H1 (cell line): ENCODE results near the gene NMUR1. TPM values are rescaled to one million over a fixed set of nuclear protein-coding genes. Genes with fewer than 3 reads are reported as not detected.

ENCODE experiments used
- CTCF ChIA-PET: fragments of 300-600 bp; sonication (Branson Sonifier 250); formaldehyde crosslinking; loops from one replicate; lab custom pipeline; 2021; ENCODE audit not compliant: partially characterized antibody; lab: Charles Lee
- POLR2A ChIA-PET: fragments of 300-600 bp; sonication (Branson Sonifier 250); formaldehyde crosslinking; loops from one replicate; lab custom pipeline; 2021; ENCODE audit warnings: inconsistent platforms; ENCODE audit not compliant: partially characterized antibody; lab: Charles Lee
- DNase-seq, 2 experiments: peaks; one replicate each; pipeline versions ENCODE4 v3.0.0 to v3.0.0-alpha.2; 2010 to 2022; ENCODE audit warnings: low spot score in 2 of 2, low read depth in 1 of 2, mixed read lengths in 1 of 2
- FAIRE-seq: peaks from 2 replicates; lab custom pipeline; 2011; peaks lifted over from hg19 to GRCh38; lab: Jason Lieb, UNC
- H2AFZ ChIP-seq: 2 replicates; pipeline ENCODE4 v1.8.1; 2012; ENCODE audit warnings: low read length, inconsistent platforms
- H2AK5ac ChIP-seq: 2 replicates; pipeline ENCODE4 v1.6.1; 2013; ENCODE audit warnings: low read depth, low read length
- H2BK120ac ChIP-seq: replicated peaks from 2 replicates; pipeline ENCODE3; 2013; ENCODE audit warnings: low read depth, low read length, inconsistent platforms
- H2BK12ac ChIP-seq: 2 replicates; pipeline ENCODE4 v1.6.1; 2013; ENCODE audit warnings: low read depth, low read length
- H2BK15ac ChIP-seq: 2 replicates; pipeline ENCODE4 v1.6.1; 2013; ENCODE audit warnings: low read length
- H2BK20ac ChIP-seq: 2 replicates; pipeline ENCODE4 v1.6.1; 2013; ENCODE audit warnings: low read length
- H2BK5ac ChIP-seq: 2 replicates; pipeline ENCODE4 v1.6.1; 2013; ENCODE audit warnings: low read depth, low read length
- H3K14ac ChIP-seq: 2 replicates; pipeline ENCODE4 v1.6.1; 2013; ENCODE audit warnings: inconsistent platforms; ENCODE audit not compliant: insufficient read length
- H3K18ac ChIP-seq: 2 replicates; pipeline ENCODE4 v1.6.1; 2013; ENCODE audit warnings: low read length; ENCODE audit errors: extremely low read depth
- H3K23ac ChIP-seq: 2 replicates; pipeline ENCODE4 v1.6.1; 2013; ENCODE audit warnings: inconsistent platforms; ENCODE audit not compliant: insufficient read length
- H3K23me2 ChIP-seq: 2 replicates; pipeline ENCODE4 v1.6.1; 2013; ENCODE audit warnings: low read depth, low read length
- H3K27ac ChIP-seq: 2 replicates; pipeline ENCODE4 v1.6.1; 2011; ENCODE audit warnings: low read depth, low read length, inconsistent platforms
- H3K27me3 ChIP-seq, 4 experiments: replicated peaks in 1 of 4; 1 replicate in 1 of 4; 2 replicates in 3 of 4; pipeline versions ENCODE4 v1.6.1 to v1.8.1; 2011 to 2013; ENCODE audit warnings: low read length in 3 of 4, mild to moderate bottlenecking in 3 of 4, inconsistent platforms in 2 of 4, mixed read lengths in 2 of 4, moderate library complexity in 1 of 4; ENCODE audit not compliant: control insufficient read depth in 3 of 4, insufficient read depth in 3 of 4; ENCODE audit errors: extremely low read depth in 1 of 4
- H3K36me3 ChIP-seq, 4 experiments: 2 replicates each; pipeline versions ENCODE4 v1.6.1 to v1.8.1; 2011 to 2013; ENCODE audit warnings: mild to moderate bottlenecking in 4 of 4, low read length in 3 of 4, moderate library complexity in 2 of 4, control low read depth in 1 of 4, inconsistent platforms in 1 of 4; ENCODE audit not compliant: insufficient read depth in 4 of 4, control insufficient read depth in 2 of 4
- H3K4ac ChIP-seq: replicated peaks from 2 replicates; pipeline ENCODE3; 2013; ENCODE audit warnings: low read length, low read depth, mixed read lengths, inconsistent platforms; ENCODE audit not compliant: insufficient read length
- H3K4me1 ChIP-seq, 4 experiments: replicated peaks in 1 of 4; 1 replicate in 1 of 4; 2 replicates in 3 of 4; pipeline versions ENCODE4 v1.6.1 to v1.8.1; 2011 to 2013; ENCODE audit warnings: low read length in 3 of 4, inconsistent platforms in 2 of 4, mixed read lengths in 1 of 4; ENCODE audit not compliant: insufficient read depth in 4 of 4, control insufficient read depth in 3 of 4
- H3K4me2 ChIP-seq, 2 experiments: 2 replicates each; pipeline versions ENCODE4 v1.6.1 to v1.8.1; 2011 to 2013; ENCODE audit warnings: low read depth in 2 of 2, low read length in 2 of 2, control low read depth in 1 of 2, inconsistent platforms in 1 of 2, mild to moderate bottlenecking in 1 of 2; ENCODE audit not compliant: insufficient read depth in 1 of 2
- H3K4me3 ChIP-seq, 4 experiments: fragments of 200-600, 300-600 bp in 1 of 4; sonication (generic), shearing (Covaris generic), sonication (Bioruptor Twin) in 1 of 4; 2 replicates each; pipeline versions ENCODE4 v1.5.1 to v1.8.1; 2011 to 2016; ENCODE audit warnings: low read length in 4 of 4, low read depth in 3 of 4, control low read depth in 2 of 4, inconsistent platforms in 2 of 4, mild to moderate bottlenecking in 2 of 4, mixed read lengths in 1 of 4, moderate library complexity in 1 of 4; ENCODE audit not compliant: insufficient read depth in 2 of 4; ENCODE audit errors: extremely low read depth in 1 of 4
- H3K56ac ChIP-seq: replicated peaks from 2 replicates; pipeline ENCODE3; 2013; ENCODE audit warnings: low read depth, mild to moderate bottlenecking, mixed read lengths, low read length, inconsistent platforms; ENCODE audit not compliant: insufficient read length
- H3K79me1 ChIP-seq: 2 replicates; pipeline ENCODE4 v1.6.1; 2013; ENCODE audit warnings: low read depth, low read length, control low read depth
- H3K79me2 ChIP-seq, 2 experiments: 2 replicates each; pipeline versions ENCODE4 v1.6.1 to v1.8.1; 2012 to 2013; ENCODE audit warnings: low read length in 2 of 2, mild to moderate bottlenecking in 2 of 2, inconsistent platforms in 1 of 2; ENCODE audit not compliant: insufficient read depth in 2 of 2, control insufficient read depth in 1 of 2
- H3K9ac ChIP-seq, 4 experiments: replicated peaks in 1 of 4; 1 replicate in 1 of 4; 2 replicates in 3 of 4; pipeline versions ENCODE4 v1.6.1 to v1.8.1; 2011 to 2013; ENCODE audit warnings: low read depth in 3 of 4, low read length in 3 of 4, control low read depth in 2 of 4, mild to moderate bottlenecking in 2 of 4, moderate library complexity in 2 of 4, inconsistent platforms in 1 of 4; ENCODE audit errors: extremely low read depth in 1 of 4
- H3K9me3 ChIP-seq, 2 experiments: 2 replicates each; pipeline versions ENCODE4 v1.6.1 to v1.8.1; 2012 to 2013; ENCODE audit warnings: mild to moderate bottlenecking in 2 of 2, moderate library complexity in 2 of 2, control low read depth in 1 of 2, inconsistent platforms in 1 of 2, low read depth in 1 of 2, low read length in 1 of 2, mixed read lengths in 1 of 2; ENCODE audit not compliant: insufficient read depth in 2 of 2
- H4K20me1 ChIP-seq, 2 experiments: replicated peaks in 1 of 2; 2 replicates each; pipeline versions ENCODE3 to v1.8.1; 2011 to 2013; ENCODE audit warnings: inconsistent platforms in 2 of 2, low read length in 2 of 2, mild to moderate bottlenecking in 1 of 2; ENCODE audit not compliant: insufficient read depth in 2 of 2, control insufficient read depth in 1 of 2
- H4K5ac ChIP-seq: 2 replicates; pipeline ENCODE4 v1.6.1; 2013; ENCODE audit warnings: low read length, low read depth, mixed read lengths, inconsistent platforms; ENCODE audit not compliant: insufficient read length
- H4K8ac ChIP-seq: 2 replicates; pipeline ENCODE4 v1.8.0; 2013; ENCODE audit warnings: mild to moderate bottlenecking, moderate library complexity, low read length, inconsistent platforms; ENCODE audit not compliant: insufficient read depth; ENCODE audit errors: extremely low read depth
- H4K91ac ChIP-seq: replicated peaks from 2 replicates; pipeline ENCODE3; 2013; ENCODE audit warnings: low read length, mixed read lengths, inconsistent platforms; ENCODE audit not compliant: insufficient read length
- ATF2 ChIP-seq: IDR thresholded peaks from 2 replicates; pipeline ENCODE4 v1.6.1; 2012; ENCODE audit warnings: low read length, inconsistent platforms
- CBX5 ChIP-seq: fragments of 300-800, 300-1000 bp; sonication (generic); IDR thresholded peaks from 2 replicates; pipeline ENCODE4 v1.7.1; 2016; ENCODE audit warnings: antibody characterized with exemption, low read length, low read depth
- CREB1 ChIP-seq: IDR thresholded peaks from 2 replicates; pipeline ENCODE4 v1.6.1; 2012; ENCODE audit warnings: inconsistent platforms
- CTBP2 ChIP-seq: IDR thresholded peaks from 2 replicates; pipeline ENCODE4 v1.7.0; 2011; ENCODE audit warnings: borderline replicate concordance, mild to moderate bottlenecking, moderate library complexity, mixed read lengths, low read length; ENCODE audit not compliant: insufficient read depth, insufficient read length
- KDM4A ChIP-seq: IDR thresholded peaks from one replicate; pipeline ENCODE4 v1.7.1; 2012; ENCODE audit warnings: low read depth, mild to moderate bottlenecking, moderate library complexity, low read length, inconsistent platforms; ENCODE audit not compliant: severe bottlenecking
- RAD21 ChIP-seq, 2 experiments: IDR thresholded peaks in 1 of 2; conservative IDR thresholded peaks in 1 of 2; 2 replicates each; pipeline ENCODE4 v1.6.1; 2011; ENCODE audit warnings: low read depth in 2 of 2, low read length in 2 of 2, improper control_type of control experiment in 1 of 2, inconsistent platforms in 1 of 2, mild to moderate bottlenecking in 1 of 2, moderate library complexity in 1 of 2
- RNF2 ChIP-seq: fragments of 200-900, 300-1000 bp; sonication (generic); IDR thresholded peaks from 2 replicates; pipeline ENCODE4 v1.7.1; 2016; ENCODE audit warnings: borderline replicate concordance, low read depth, mild to moderate bottlenecking, antibody characterized with exemption, low read length; ENCODE audit not compliant: poor library complexity, severe bottlenecking; ENCODE audit errors: missing control alignments
- SIX5 ChIP-seq: IDR thresholded peaks from 2 replicates; pipeline ENCODE4 v1.6.1; 2011; ENCODE audit warnings: mild to moderate bottlenecking, low read depth, low read length
- SRF ChIP-seq: IDR thresholded peaks from 2 replicates; pipeline ENCODE4 v1.6.1; 2011; ENCODE audit warnings: mild to moderate bottlenecking, low read depth, low read length, moderate library complexity
- WGBS, 2 experiments: shearing (Covaris generic) in 1 of 2; methylation state at CpG; one replicate each; pipeline versions ENCODE4 v1.1.6 to v1.1.7; 2013 to 2015; ENCODE audit warnings: low lambda C conversion rate in 2 of 2, mixed read lengths in 2 of 2, inconsistent platforms in 1 of 2, low coverage in 1 of 2, missing lambda C conversion rate in 1 of 2; ENCODE audit not compliant: insufficient replicate concordance in 2 of 2, insufficient coverage in 1 of 2, insufficient read length in 1 of 2; ENCODE audit errors: extremely low coverage in 1 of 2, missing lambda C conversion rate in 1 of 2; 5-methylcytosine and 5-hydroxymethylcytosine counted together
- polyA plus RNA-seq, 7 experiments: library from polyadenylated mRNA; depleted of rRNA in 3 of 7; stranded (reverse) in 5 of 7; unstranded in 2 of 7; fragments of >200 nt in 5 of 7; fragments of 200-250 nt in 2 of 7; gene quantifications; 1 replicate in 5 of 7; 2 replicates in 1 of 7; 4 replicates in 1 of 7; pipeline versions ENCODE4 v1.2.1 to v1.2.3, GENCODE V29; 2011 to 2013; ENCODE audit warnings: missing spikeins in 2 of 7, mixed read lengths in 2 of 7
- total RNA-seq: library from RNA; stranded (reverse); fragmentation: NEBNext Ultra II Directional; extraction: Animal tissue kit (Norgen Biotek cat#: 25700); gene quantifications from 2 replicates; pipeline ENCODE4 v1.2.1, GENCODE V29; 2021

The NMUR1 gene
- total and polyA plus RNA-seq, 2 of the 8 experiments (the other 6 are each of a cell fraction or from before 2014, with no cell fraction given), result 0.56 to 1.5 TPM

- H3K23ac ChIP-seq, result no peak overlapping the region
- H3K79me1 ChIP-seq, result no peaks in the 10 kb centered on the region
- H4K8ac ChIP-seq, result no peak overlapping the region
- no peak overlapping the region for H2BK12ac ChIP-seq
- H3K9ac ChIP-seq, result no peak overlapping the region
- H3K27ac ChIP-seq, result no peak overlapping the region
- no peaks in the 10 kb centered on the region for H4K20me1 ChIP-seq
- no peak overlapping the region for H3K4me2 ChIP-seq
- no peak overlapping the region for H2BK120ac ChIP-seq
- no peaks in the 10 kb centered on the region for H3K27me3 ChIP-seq
- no peak overlapping the region for H3K4me3 ChIP-seq
- H4K5ac ChIP-seq, result no peak overlapping the region
- no peak overlapping the region for H3K14ac ChIP-seq
- H2BK15ac ChIP-seq, result no peak overlapping the region
- FAIRE-seq (no peak), DNase-seq (no peak)
- no peak overlapping the region for H2BK5ac ChIP-seq
- WGBS, 2 experiments, result 90% methylated on average over 14 of the region's 14 CpGs; no CpG with 5 or more reads in 1 of the 2 experiments
- H3K9me3 ChIP-seq, result no peaks in the 10 kb centered on the region
- no peaks in the 10 kb centered on the region for H3K79me2 ChIP-seq
- H3K23me2 ChIP-seq, result no peaks in the 10 kb centered on the region
- no peak overlapping the region for H3K18ac ChIP-seq
- peak overlapping the region; percentile 25; the same call in 1 of the 2 replicates for H2AFZ ChIP-seq
- H2AK5ac ChIP-seq, result no peak overlapping the region
- ChIA-PET CTCF (interaction anchor here (0.8 to 2.3 kb wide), 7 partner anchors 12 to 64 kb away, joined by 3 to 9 read pairs (median 3); partner anchors contain the start of gene NMUR1), POLR2A (no interaction called here)
- H3K4me1 ChIP-seq, result 0 out of 7 replicates have a peak, but pooled peaks cover 0 to 2% (median 0%) of the 10 kb centered on the region in 4 experiments
- H3K4ac ChIP-seq, result no peak overlapping the region
- H3K56ac ChIP-seq, result no peak overlapping the region
- H4K91ac ChIP-seq, result no peak overlapping the region
- no peak overlapping the region for H2BK20ac ChIP-seq
- H3K36me3 ChIP-seq, result no peaks in the 10 kb centered on the region
- TF ChIP-seq KDM4A, result no peak
- no peak for TF ChIP-seq RAD21 (IDR thresholded peaks at IDR 0.05 in 1 of 2, conservative IDR thresholded peaks at IDR 0.05 in 1 of 2; ENCODE audit: low read depth in 2 of 2, low read length in 2 of 2)
- no peak for TF ChIP-seq ATF2
- no peak for TF ChIP-seq SRF
- no peak for TF ChIP-seq SIX5
- no peak for TF ChIP-seq CREB1
- no peak for TF ChIP-seq CBX5
- no peak for TF ChIP-seq RNF2
- TF ChIP-seq CTBP2, result no peak
Measured at GRCh38 chr2:231545105-231545902, 15.1 kb upstream of the NMUR1 start.
